Raji (cell line): ENCODE data around the gene GMDS.

Source experiments
- POLR2A ChIP-seq: IDR thresholded peaks from 2 replicates; pipeline ENCODE4 v1.6.1; 2011; ENCODE audit warnings: low read depth, low read length, control low read depth; ENCODE audit not compliant: insufficient read depth

The GMDS gene

DNA sequence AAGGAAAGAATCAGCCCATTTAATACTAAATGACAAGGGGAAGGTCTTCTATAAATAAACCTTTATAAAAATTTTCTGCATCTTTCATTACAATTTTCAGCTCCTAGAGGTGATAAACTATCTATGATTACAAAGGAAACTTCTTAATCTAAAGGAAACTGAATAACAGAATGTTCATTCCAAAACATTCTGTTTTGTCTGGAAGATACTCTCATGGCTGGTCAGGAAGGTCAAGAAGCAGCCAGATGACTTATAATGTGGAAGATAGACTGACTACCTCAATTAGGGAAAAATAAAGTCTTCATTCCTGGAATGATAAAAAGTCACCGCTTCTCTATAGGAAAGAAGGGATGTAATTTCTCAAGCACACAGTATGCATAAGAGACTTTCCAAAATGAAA, 131.3 kb downstream of the GMDS start:
- TF ChIP-seq POLR2A = no peak

DNA sequence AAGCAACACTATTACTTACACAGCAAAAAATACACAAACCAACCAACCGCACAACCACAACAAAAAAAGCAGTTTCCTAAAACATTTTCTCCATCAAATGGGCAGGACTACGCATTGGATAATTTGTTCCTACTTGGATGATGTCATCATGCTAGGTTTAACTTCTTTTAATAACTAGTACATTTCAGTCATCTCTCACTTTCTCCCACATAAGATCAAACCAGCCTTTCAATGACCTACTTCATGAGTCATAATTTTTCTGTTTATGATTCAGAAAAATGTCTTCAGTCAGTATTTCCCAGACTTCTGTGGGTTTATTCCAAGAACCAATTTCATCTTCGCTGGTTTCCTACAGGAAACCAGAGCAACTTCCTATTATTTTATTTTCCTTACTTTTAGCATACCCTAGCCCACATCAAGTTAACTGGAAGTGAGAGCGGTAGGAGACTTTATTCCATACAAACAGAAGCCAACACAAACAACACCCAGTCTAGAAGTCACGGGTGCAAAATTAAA, 134.2 kb downstream of the GMDS start:
- TF ChIP-seq POLR2A = no peak

DNA sequence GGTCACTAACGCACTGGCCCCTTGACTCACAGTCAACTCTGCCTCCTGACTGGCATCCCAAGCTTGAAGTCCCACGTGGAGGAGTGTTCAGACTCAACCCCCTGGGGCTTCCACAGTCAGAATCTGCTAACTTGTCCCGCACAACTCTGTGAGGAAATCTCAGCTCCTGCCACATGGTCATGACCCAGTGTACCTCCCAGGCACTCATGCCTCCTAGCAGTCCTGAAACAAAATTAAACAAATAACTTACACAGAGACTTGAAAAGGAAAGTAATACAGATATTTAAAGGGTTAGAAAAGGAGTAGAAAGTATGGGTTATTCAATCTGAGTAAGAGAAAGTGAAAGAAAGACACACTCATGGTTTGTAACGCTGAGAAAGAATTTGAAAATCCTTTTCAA, 134.9 kb downstream of the GMDS start:
- TF ChIP-seq POLR2A = no peak

GRCh38 chr6:2109796-2110195, 135.6 kb downstream of the GMDS start:
- TF ChIP-seq POLR2A = no peak

- TF ChIP-seq POLR2A = no peak
Measured at GRCh38 chr6:2108700-2109306, 136.6 kb downstream of the GMDS start.

DNA sequence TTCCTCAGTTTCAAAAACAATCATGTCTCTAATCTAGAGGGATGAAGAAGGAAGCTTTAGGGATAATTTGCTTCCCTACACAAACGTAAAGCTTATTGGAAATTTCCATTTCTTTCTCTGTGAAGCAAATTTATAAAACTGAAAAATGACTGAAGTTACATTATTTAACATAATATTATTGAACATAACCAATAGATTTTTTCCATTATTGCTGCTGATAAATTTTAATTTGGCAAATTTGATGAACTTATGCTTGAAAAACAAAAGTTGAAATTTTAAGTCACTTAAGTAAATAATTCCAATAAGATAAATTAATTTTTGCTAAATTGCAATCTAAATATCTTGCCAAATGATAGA, 140.9 kb downstream of the GMDS start:
- TF ChIP-seq POLR2A = no peak

DNA sequence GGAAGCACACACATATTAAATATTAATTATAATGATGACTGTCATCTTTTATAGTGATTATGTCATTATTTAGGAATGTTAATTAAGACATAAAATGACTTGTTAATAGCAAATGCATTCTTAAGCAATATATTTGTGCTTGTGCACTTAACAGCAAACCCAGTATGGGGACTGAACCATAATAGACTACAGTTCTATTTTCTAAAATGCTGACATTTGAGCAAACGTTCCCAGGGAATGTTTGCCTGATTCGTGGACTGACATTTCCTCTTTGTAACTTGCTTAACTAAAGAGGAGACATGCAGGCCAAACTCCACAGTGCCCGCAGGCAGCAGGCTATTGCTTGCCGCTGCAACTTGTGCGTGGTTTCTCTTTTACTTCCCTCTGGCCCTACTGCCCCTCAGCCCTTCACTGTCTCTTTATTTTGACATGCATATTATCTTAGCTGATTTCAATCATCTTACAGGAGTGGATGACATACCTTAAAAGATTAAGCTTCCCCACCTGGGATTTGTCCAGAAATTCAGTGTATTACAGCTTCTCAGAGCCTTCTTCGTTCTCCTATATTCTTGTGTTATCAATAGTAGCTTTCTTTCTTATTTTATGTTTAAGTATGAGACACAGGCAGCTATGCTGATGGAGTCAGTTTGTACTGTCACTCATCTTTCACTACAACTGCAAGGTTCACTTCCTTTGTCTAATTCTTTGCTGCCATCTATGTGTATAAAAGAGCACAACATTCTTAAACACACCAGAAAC, 141.5 kb downstream of the GMDS start:
- no peak for TF ChIP-seq POLR2A

DNA sequence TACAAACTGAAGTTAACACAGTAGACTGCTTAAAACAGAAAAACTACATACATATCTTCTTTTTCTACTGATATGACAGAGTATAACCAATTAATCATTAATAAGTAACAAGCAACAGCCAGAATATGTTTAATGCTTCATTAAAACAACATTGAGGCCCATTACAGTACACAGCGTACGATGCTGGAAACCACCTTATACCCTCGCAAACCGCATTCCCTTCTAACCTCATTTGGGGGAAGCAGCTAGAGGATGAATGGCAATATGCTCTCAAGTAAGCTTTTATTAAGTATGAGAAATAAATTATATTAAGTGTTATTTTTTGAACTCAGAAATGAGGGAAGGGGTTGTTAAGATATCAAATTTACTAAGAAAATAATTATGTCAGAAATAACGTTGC, 142.4 kb downstream of the GMDS start:
- TF ChIP-seq POLR2A = no peak

- no peak for TF ChIP-seq POLR2A
Measured at GRCh38 chr6:2102316-2102883, 143.0 kb downstream of the GMDS start.

GRCh38 chr6:2101213-2101612, 144.2 kb downstream of the GMDS start:
- no peak for TF ChIP-seq POLR2A

DNA sequence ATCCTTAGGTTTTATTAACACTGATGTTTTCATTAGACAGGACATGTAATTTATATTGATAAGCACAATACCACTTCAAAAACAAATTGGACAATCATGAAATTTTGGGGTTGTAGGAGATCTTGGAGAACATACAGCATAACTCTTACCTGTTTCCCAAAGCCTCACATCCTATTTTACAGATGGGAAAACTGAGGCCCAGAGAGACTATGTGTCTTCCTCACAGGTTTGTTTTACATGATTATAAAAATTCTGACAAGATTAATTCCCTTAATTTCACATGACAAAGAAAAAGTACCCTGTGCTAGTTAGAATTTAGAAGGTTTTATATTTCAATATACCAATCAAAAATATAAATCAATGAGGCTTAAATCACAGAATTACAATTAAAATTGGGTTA, 145.5 kb downstream of the GMDS start:
- no peak for TF ChIP-seq POLR2A

- TF ChIP-seq POLR2A = no peak
Measured at GRCh38 chr6:2097464-2097863, 147.9 kb downstream of the GMDS start.

DNA sequence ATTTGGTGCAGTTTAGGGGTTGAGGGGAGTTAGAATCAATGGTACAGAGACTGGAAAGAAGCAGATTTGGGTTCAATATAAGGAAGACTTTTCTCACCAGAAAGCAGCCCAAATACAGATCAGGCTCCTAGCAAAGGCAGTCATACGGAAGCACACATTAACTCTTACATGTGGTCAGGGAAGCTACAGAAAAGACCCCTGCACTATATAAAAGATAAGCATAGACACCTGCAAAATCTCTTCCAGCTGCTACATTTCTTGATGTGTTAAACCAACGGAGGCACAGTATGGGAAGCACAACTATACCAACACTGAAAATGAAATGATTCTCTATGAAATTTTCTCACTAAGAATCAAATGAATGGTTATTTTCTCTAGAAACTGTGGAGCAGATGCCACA, 150.8 kb downstream of the GMDS start:
- no peak for TF ChIP-seq POLR2A

DNA sequence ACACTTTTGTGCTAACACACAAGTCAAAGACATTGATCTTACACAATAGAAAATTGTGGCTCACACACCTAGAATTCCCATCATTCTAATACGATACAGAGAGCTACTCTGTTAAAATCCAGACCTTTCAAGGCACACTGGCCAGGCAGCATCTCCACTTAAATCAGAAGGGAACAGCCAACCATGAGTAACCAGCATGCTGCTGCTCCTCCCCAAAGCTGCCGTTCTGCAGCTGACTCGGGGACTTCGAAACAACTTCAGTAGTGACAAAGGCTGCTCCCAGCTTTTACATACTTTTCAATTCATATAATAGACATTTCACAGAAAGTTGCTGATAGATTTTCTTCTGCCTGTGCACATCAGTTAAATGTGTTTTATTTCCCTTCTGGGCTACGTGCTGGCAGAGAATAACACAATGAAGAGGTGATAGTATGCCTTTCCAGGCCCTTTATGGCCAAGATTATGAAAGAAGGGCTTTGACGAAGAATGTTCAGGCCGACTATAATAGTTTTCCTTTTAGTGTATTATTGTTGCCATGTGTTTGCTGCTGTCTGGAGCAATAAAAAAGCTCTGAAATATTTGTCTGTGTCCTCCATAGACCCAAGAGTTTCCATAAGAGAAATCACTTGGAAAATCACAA, 159.0 kb downstream of the GMDS start:
- TF ChIP-seq POLR2A = no peak

DNA sequence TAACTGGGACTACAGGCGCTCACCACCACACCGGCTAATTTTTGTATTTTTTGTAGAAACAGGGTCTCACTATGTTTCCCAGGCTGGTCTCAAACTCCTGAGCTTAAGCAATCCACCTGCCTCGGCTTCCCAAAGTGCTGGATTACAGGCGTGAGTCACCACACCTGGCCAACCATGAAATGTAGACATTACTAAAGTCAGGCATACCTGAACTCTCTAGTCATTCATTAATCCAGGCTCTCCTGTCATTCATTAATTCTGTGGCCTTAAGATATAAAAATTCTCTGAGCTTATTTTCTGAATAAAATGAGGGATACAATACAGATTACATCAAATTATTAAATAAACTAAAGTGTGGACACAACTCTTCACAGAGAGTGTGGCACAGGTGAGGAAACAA, 159.7 kb downstream of the GMDS start:
- TF ChIP-seq POLR2A = no peak
